NB4 (cell line): ENCODE results near the gene POU4F2.
"Not testable (repeated sequence)": the region's sequence is repeated elsewhere in the genome, so short reads cannot be mapped to it uniquely, and the experiment has no call there.

Source experiments
- DNase-seq: peaks from one replicate; pipeline ENCODE4 v3.0.0; 2010; ENCODE audit warnings: low read depth
- H3K4me3 ChIP-seq: one replicate; pipeline ENCODE4 v1.5.1; 2011; ENCODE audit warnings: mild to moderate bottlenecking, low read depth, low read length, moderate library complexity
- CTCF ChIP-seq: IDR thresholded peaks from one replicate; pipeline ENCODE4 v1.5.1; 2012; ENCODE audit warnings: low read depth, low read length
- MYC ChIP-seq: IDR thresholded peaks from 2 replicates; pipeline ENCODE4 v1.6.1; 2011; ENCODE audit warnings: low read depth, low read length
- POLR2A ChIP-seq: IDR thresholded peaks from 2 replicates; pipeline ENCODE4 v1.6.1; 2011; ENCODE audit warnings: mild to moderate bottlenecking; ENCODE audit not compliant: insufficient read length; ENCODE audit errors: extremely low read depth
- TF ChIP-seq, protein P1 (sequence below): IDR thresholded peaks from 2 replicates; pipeline ENCODE4 v1.6.1; 2011; ENCODE audit warnings: low read depth, low read length

The POU4F2 gene

DNA sequence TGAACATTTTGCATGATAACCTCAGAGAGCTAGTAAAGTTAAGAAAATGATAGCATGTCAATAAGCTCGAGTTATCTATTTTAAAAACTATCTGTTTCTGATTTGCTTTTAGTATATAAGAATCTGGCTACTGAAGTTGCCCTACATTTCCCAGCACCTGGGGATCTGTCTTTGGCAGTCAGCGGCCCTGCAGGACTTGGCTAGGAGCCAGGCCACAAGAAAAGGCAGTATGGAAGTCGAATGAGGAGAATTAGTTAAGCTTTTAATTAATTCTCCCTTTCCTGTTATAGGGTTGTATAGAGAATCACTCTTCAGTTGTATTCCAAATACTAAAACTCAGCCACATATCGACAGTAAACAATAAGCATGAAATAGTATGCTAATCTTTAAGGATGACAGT is 22.7 kb downstream of the POU4F2 start:
- H3K4me3 ChIP-seq: no peak overlapping the region
- no peak for TF ChIP-seq CTCF
- TF ChIP-seq, protein P1, sequence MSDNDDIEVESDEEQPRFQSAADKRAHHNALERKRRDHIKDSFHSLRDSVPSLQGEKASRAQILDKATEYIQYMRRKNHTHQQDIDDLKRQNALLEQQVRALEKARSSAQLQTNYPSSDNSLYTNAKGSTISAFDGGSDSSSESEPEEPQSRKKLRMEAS: no peak
- no peak for TF ChIP-seq POLR2A
- no peak for TF ChIP-seq MYC
- DNase-seq: no peak

GRCh38 chr4:146663968-146664311 is 25.2 kb downstream of the POU4F2 start:
- DNase-seq, H3K4me3 ChIP-seq: not testable (repeated sequence)

GRCh38 chr4:146674829-146675570 is 36.3 kb downstream of the POU4F2 start:
- DNase-seq: no peak
- TF ChIP-seq POLR2A: no peak
- H3K4me3 ChIP-seq: no peak overlapping the region
